HepG2 (cell line): ENCODE results near the gene FAM161A. TPM values are rescaled to one million over a fixed set of nuclear protein-coding genes. Genes with fewer than 3 reads are reported as not detected.

ENCODE experiments used
- MYPOP ChIP-seq: sonication (generic); formaldehyde crosslinking; IDR thresholded peaks from 2 replicates; pipeline ENCODE4 v1.8.1; 2023; ENCODE audit warnings: mild to moderate bottlenecking, moderate library complexity, missing genetic modification reagents
- ZNF407 ChIP-seq: sonication (generic); formaldehyde crosslinking; IDR thresholded peaks from one replicate; pipeline ENCODE4 v1.5.1; 2020; ENCODE audit warnings: mild to moderate bottlenecking, missing genetic modification reagents; ENCODE audit errors: not compliant biosample characterization
- ZNF687 ChIP-seq: sonication (generic); formaldehyde crosslinking; IDR thresholded peaks from 2 replicates; pipeline ENCODE4 v1.5.1; 2020; ENCODE audit warnings: mild to moderate bottlenecking, missing genetic modification reagents, moderate library complexity
- polyA plus RNA-seq, 8 experiments: library from polyadenylated mRNA; depleted of rRNA in 3 of 8; stranded (reverse) in 7 of 8; unstranded in 1 of 8; fragments of >200 nt; fragmentation: Illumina TruSeq in 4 of 8; extraction: Trizol in 4 of 8; gene quantifications; 2 replicates each; pipeline versions ENCODE4 v1.2.1 to v1.2.3, GENCODE V29; 2011 to 2016; ENCODE audit warnings: low read depth in 4 of 8, missing spikeins in 1 of 8, mixed read lengths in 1 of 8; ENCODE audit not compliant: insufficient read depth in 1 of 8
- total RNA-seq, 5 experiments: library from RNA; depleted of rRNA; stranded (reverse); fragments of >200 nt; fragmentation: Illumina TruSeq; extraction: Trizol; gene quantifications; 2 replicates each; pipeline ENCODE4 v1.2.3, GENCODE V29; 2016; ENCODE audit warnings: low read depth in 1 of 5

FAM161A gene
- total and polyA plus RNA-seq, 2 of the 13 experiments (the other 11 are each of a cell fraction or from before 2014, with no cell fraction given) = 2.7 to 3.4 TPM

- TF ChIP-seq ZNF687 (CRISPR knock-in tag) (peak; percentile 45; the same call in 1 of the 2 replicates), MYPOP (CRISPR knock-in tag) (no peak), ZNF407 (CRISPR knock-in tag) (no peak)
These were observed 32.2 kb upstream of the FAM161A start (continued) for GRCh38 chr2:61885896-61886603.
